ENCODE data around the gene NXPH3.
"Not testable (repeated sequence)": the region's sequence is repeated elsewhere in the genome, so short reads cannot be mapped to it uniquely, and the experiment has no call there.

NXPH3 gene

GRCh38 chr17:49549691-49550678 lies 25.7 kb upstream of the NXPH3 start:
- no peak overlapping the region for H3K4me3 ChIP-seq (replicated peaks in 1 of 2; ENCODE audit: low read depth in 2 of 2, low read length in 2 of 2)
- TF ChIP-seq CTCF (IDR thresholded peaks at IDR 0.05; ENCODE audit: low read depth, low read length) = no peak
- DNase-seq (ENCODE audit: low read depth in 2 of 2) = no peak

DNA sequence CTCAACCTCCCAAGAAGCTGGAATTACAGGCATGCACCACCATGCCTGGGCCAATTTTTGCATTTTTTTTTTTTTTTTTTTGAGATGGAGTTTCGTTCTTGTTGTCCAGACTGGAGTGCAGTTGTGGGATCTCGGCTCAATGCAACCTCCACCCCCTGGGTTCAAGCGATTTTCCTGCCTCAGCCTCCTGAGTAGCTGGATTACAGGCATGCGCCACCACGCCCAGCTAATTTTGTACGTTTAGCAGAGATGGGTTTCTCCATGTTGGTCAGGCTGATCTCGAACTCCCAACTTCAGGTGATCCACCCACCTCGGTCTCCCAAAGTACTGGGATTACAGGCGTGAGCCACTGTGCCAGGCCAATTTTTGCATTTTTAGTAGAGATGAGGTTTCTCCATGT lies 24.9 kb upstream of the NXPH3 start:
- not testable (repeated sequence) for DNase-seq (ENCODE audit: low read depth in 2 of 2); H3K4me3 ChIP-seq (replicated peaks in 1 of 2; ENCODE audit: low read depth in 2 of 2, low read length in 2 of 2)

GRCh38 chr17:49551221-49552069 lies 24.2 kb upstream of the NXPH3 start:
- H3K4me3 ChIP-seq (replicated peaks in 1 of 2; ENCODE audit: low read depth in 2 of 2, low read length in 2 of 2) = no peak overlapping the region
- no peak for TF ChIP-seq CTCF (IDR thresholded peaks at IDR 0.05; ENCODE audit: low read depth, low read length)
- no peak for DNase-seq (ENCODE audit: low read depth in 2 of 2)

- no peak overlapping the region for H3K4me3 ChIP-seq (replicated peaks in 1 of 2; ENCODE audit: low read depth in 2 of 2, low read length in 2 of 2)
- DNase-seq (ENCODE audit: low read depth in 2 of 2) = peak in 1 of 2 donors; percentile 9
- TF ChIP-seq CTCF (IDR thresholded peaks at IDR 0.05; ENCODE audit: low read depth, low read length) = no peak
Measured at GRCh38 chr17:49552070-49552751, 23.5 kb upstream of the NXPH3 start.

DNA sequence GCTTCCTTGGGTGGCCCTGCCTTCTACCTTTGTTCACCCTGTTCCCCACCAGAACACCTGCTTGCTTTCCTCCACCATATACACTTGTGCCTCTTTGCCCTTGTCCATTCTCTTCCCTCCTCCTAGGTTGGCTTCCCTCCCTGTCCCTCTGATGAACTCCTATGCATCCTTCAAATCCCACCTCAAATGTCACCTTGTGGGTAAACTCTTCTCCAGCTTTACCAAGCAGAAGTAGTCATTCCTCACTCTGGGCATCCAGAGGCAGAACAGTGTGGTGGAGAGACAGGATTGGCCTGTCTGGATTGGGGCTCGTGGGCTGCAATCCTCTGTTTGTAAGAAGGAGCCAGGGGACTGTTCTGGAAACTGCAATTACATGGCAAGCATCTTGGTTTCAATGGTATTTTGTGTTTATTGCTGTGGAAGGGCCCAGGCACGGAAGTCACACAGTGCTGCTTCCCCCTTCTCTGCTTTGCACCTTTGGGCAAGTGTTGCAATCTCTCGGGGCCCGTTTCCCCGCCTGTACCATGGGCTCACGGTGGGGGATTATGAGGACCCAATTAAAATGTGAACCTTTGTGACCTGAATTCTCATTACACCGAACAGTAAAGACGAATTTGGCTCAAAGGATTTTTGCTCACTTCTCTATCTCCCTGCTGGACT lies 21.9 kb upstream of the NXPH3 start:
- no peak for TF ChIP-seq CTCF (IDR thresholded peaks at IDR 0.05; ENCODE audit: low read depth, low read length)
- DNase-seq (ENCODE audit: low read depth in 2 of 2) = no peak
- no peak overlapping the region for H3K4me3 ChIP-seq (replicated peaks in 1 of 2; ENCODE audit: low read depth in 2 of 2, low read length in 2 of 2)

- DNase-seq (ENCODE audit: low read depth in 2 of 2) = no peak
- H3K4me3 ChIP-seq (replicated peaks in 1 of 2; ENCODE audit: low read depth in 2 of 2, low read length in 2 of 2) = no peak overlapping the region
- TF ChIP-seq CTCF (IDR thresholded peaks at IDR 0.05; ENCODE audit: low read depth, low read length) = no peak
Measured at GRCh38 chr17:49554694-49555494, 20.8 kb upstream of the NXPH3 start.
